GM11168 (cell line): ENCODE measurements around the gene EXOC4.

ENCODE experiments used
- in situ Hi-C: fragments of 300-500 bp; cut with MboI; formaldehyde crosslinking; loops from one replicate; pipeline ENCODE4 v1.12.0; 2022; ENCODE audit warnings: low sequenced_read_pairs; ENCODE audit not compliant: unreplicated experiment

The EXOC4 gene

GRCh38 chr7:134101716-134102115 lies 848.8 kb downstream of the EXOC4 start:
- in situ Hi-C loops: no loop called here

- in situ Hi-C loops: no loop called here
Measured at GRCh38 chr7:134104166-134104565, 851.3 kb downstream of the EXOC4 start.

- in situ Hi-C loops: no loop called here
Measured at GRCh38 chr7:134105841-134106240, 853.0 kb downstream of the EXOC4 start.

- in situ Hi-C loops: no loop called here
Measured at GRCh38 chr7:134108802-134109201, 855.9 kb downstream of the EXOC4 start.

- in situ Hi-C loops: no loop called here
Measured at GRCh38 chr7:134113655-134114054, 860.8 kb downstream of the EXOC4 start.

GRCh38 chr7:134114992-134115391 lies 862.1 kb downstream of the EXOC4 start:
- in situ Hi-C loops: no loop called here
